ENCODE results near the gene MFSD1. TPM values are rescaled to one million over a fixed set of nuclear protein-coding genes. Genes with fewer than 3 reads are reported as not detected.

The MFSD1 gene
- total RNA-seq, 6 donors from 2014 or later: 51.5 to 127 (median 106) TPM

- H3K36me3 ChIP-seq: peaks cover 0 to 25% (median under 1%) of the 10 kb centered on the region in 4 donors
- H3K4me3 ChIP-seq: peak overlapping the region; percentile 54 to 92 (median 66)
- H3K4me1 ChIP-seq: peaks cover 17 to 31% (median 25%) of the 10 kb centered on the region in 4 donors
- TF ChIP-seq CTCF (IDR thresholded peaks at IDR 0.05): peak in 1 of 6 experiments; percentile 8
- TF ChIP-seq POLR2A (IDR thresholded peaks at IDR 0.05): no peak
- no peaks in the 10 kb centered on the region for H3K9me3 ChIP-seq
- H3K27me3 ChIP-seq: no peaks in the 10 kb centered on the region
- ATAC-seq (ENCODE audit: low FRiP score in 2 of 2) (peak; percentile 54), DNase-seq (peak in 1 of 2 donors; percentile 41)
- WGBS, 2 donors: 25 to 31% methylated on average over 22 to 25 of the region's 25 CpGs
- H3K27ac ChIP-seq: peak overlapping the region; percentile 81 to 90 (median 87)
These were observed 785 bp downstream of the MFSD1 start for GRCh38 chr3:158802409-158803268.

GRCh38 chr3:158804441-158804840, 2.6 kb downstream of the MFSD1 start:
- no peak for DNase-seq
- Histone ChIP-seq H3K27ac (no peak overlapping the region), H3K27me3 (no peaks in the 10 kb centered on the region), H3K4me1 (peaks cover 17 to 31% (median 25%) of the 10 kb centered on the region in 4 donors), H3K9me3 (no peaks in the 10 kb centered on the region), H3K4me3 (peak overlapping the region in 1 of 4 donors; percentile 62), H3K36me3 (peaks cover 0 to 42% (median 15%) of the 10 kb centered on the region in 4 donors)
- no peak for TF ChIP-seq CTCF (IDR thresholded peaks at IDR 0.05)
- no peak for TF ChIP-seq POLR2AphosphoS5 (IDR thresholded peaks at IDR 0.05)
- TF ChIP-seq POLR2A (IDR thresholded peaks at IDR 0.05): no peak
- TF ChIP-seq EP300 (IDR thresholded peaks at IDR 0.05): no peak
- WGBS, 2 donors: 81 to 88% methylated on average over 3 of the region's 3 CpGs
- ATAC-seq (ENCODE audit: low FRiP score in 2 of 2): no peak

DNA sequence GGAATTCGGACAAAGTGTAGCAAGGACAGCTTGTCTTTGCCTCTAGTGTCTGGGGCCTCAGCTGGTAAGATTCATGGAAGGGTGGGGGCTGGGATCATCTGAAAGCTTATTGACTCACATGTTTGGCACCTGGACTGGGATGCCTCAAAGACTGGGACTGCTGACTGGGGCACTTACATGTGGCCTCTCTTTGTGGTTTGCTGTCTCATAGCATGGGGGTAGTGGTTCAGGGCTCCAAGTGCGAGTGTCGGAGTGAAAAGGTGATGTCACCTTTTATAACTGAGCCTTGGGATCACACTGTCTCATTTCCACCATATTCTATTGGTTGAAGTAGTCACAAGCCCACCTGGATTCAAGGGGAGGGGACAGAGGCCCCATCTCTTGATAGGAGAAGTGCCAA, 6.8 kb downstream of the MFSD1 start:
- Histone ChIP-seq H3K9me3 (no peaks in the 10 kb centered on the region), H3K4me1 (peaks cover 0 to 13% (median 4%) of the 10 kb centered on the region in 4 donors), H3K27ac (peak overlapping the region in 3 of 4 donors; percentile 44 to 78 (median 60)), H3K4me3 (no peak overlapping the region), H3K27me3 (no peaks in the 10 kb centered on the region), H3K36me3 (peaks cover under 1 to 84% (median 39%) of the 10 kb centered on the region in 4 donors)
- DNase-seq (peak in 1 of 2 donors; percentile 37), ATAC-seq (ENCODE audit: low FRiP score in 2 of 2) (no peak)
- 74 to 75% methylated on average over 3 of the region's 3 CpGs for WGBS, 2 donors
- TF ChIP-seq POLR2A (IDR thresholded peaks at IDR 0.05): no peak
- no peak for TF ChIP-seq POLR2AphosphoS5 (IDR thresholded peaks at IDR 0.05)
- no peak for TF ChIP-seq EP300 (IDR thresholded peaks at IDR 0.05)
- TF ChIP-seq CTCF (IDR thresholded peaks at IDR 0.05): no peak

GRCh38 chr3:158809642-158810041, 7.8 kb downstream of the MFSD1 start:
- ATAC-seq (ENCODE audit: low FRiP score in 2 of 2) (peak; percentile 68 to 79), DNase-seq (peak in 1 of 2 donors; percentile 35)
- TF ChIP-seq CTCF (IDR thresholded peaks at IDR 0.05) (no peak), POLR2AphosphoS5 (IDR thresholded peaks at IDR 0.05) (peak in 1 of 2 donors; percentile 22), POLR2A (IDR thresholded peaks at IDR 0.05) (peak in 1 of 4 donors; percentile 45)
- Histone ChIP-seq H3K9me3 (no peaks in the 10 kb centered on the region), H3K27ac (peak overlapping the region; percentile 44 to 78 (median 54)), H3K27me3 (no peaks in the 10 kb centered on the region), H3K4me1 (peaks cover 0 to 6% (median 0%) of the 10 kb centered on the region in 4 donors), H3K4me3 (no peak overlapping the region), H3K36me3 (peaks cover 6 to 91% (median 48%) of the 10 kb centered on the region in 4 donors)
- 80% methylated on average over 4 of the region's 4 CpGs for WGBS, 2 donors

Data from upper lobe of left lung (tissue), 6 donors.